NOMO-1 treated with dmso at 0.1 percent for 144 hours (cell line): ENCODE measurements around the gene MBNL3.
"Not testable (repeated sequence)": the region's sequence is repeated elsewhere in the genome, so short reads cannot be mapped to it uniquely, and the experiment has no call there.

Source experiments
- DNase-seq: peaks from one replicate; lab custom pipeline; 2025; ENCODE audit not compliant: unreplicated experiment; lab: John Stamatoyannopoulos, UW

MBNL3 gene

DNA sequence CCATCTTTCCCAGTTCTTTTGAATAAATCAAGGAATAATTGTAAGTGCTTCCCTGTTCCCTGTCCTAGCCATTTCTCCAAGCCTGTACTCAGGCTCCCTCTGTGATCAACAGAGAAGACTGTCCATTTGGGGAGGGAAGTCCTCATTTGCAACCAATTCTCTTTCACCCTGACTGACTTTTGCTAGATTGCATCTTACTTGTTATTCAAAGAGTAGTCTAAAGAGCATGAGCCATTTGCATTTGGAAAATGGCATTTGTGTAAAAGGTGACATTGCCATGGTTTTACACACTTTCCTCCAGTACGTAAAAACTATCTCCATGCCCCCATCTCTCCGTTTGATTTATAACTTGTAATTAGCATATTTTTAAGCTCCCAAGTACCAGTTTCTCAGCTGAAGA is 110.6 kb downstream of the MBNL3 start:
- DNase-seq: no peak

- no peak for DNase-seq
These were observed 112.9 kb downstream of the MBNL3 start for GRCh38 chrX:132375941-132376340.

DNA sequence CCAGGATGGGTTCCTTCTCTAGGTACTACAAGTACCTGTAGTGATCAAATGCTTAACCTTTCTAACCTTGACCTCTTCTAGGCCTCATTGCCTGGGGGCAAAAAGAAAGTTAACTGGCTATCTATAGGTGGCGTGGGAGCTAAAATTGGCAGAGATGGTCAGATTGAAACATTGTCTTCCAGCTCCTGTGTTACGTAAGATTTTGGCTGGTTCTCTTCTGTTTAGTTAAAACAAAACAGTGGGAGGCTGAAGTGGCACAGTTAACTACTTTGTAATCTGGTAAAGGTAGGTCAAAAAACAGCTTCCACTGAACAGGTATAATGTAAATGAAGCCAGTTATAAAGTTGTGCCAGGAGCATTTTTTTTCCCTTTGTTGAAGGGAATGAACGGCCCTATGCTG is 115.2 kb downstream of the MBNL3 start:
- DNase-seq: no peak

DNA sequence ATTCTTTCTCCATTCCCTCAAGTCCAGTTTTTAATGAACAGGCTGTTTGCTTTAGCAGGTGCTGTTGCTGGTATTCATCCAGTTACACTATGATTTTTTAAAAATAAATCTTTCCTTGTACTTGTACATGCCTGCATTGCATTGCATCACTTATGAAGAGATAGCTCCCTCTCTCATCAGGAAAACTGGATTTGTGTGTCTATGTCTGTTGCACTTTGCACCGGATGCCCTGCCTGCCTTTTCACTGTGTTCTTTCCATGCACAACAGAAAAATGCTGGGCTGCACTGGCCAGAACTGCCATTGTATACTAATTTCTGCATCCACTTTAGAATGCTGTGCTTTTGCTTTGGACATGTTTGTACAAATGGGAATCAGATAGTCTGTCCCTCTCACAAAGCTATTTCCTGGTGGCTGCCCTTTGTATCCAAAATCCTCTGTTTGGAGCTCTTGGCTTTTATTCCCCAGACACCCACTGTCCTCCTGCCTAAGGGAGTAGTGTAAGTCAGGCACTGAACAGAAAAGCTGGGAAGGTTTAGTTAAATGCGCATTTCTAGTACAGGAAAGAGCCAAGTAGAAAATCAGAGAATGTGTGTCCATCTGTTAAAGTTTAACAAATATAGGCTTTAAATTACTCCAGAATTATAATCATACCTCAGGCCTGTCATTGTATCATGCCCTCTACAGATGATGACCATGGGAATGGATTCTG is 119.1 kb downstream of the MBNL3 start:
- DNase-seq: no peak

DNA sequence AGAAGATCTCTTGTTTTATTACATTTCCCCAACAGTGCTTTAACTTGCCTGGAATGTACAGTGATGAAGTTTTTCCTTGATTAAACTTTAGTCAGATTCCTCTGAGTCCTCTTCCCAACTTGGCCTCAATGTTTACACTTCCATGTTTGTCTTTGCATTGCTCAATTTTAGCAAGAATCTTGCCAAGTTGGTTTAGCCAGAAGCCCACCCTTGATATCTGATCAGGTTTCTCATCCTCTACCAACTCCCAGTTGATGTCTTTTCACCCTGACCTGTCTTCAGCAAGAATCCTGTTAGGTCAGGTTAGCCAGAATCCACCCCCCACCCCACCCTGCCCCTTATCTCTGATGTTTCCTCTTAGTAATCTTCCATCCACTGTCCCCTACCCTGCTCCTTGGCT is 120.9 kb downstream of the MBNL3 start:
- DNase-seq: no peak

DNA sequence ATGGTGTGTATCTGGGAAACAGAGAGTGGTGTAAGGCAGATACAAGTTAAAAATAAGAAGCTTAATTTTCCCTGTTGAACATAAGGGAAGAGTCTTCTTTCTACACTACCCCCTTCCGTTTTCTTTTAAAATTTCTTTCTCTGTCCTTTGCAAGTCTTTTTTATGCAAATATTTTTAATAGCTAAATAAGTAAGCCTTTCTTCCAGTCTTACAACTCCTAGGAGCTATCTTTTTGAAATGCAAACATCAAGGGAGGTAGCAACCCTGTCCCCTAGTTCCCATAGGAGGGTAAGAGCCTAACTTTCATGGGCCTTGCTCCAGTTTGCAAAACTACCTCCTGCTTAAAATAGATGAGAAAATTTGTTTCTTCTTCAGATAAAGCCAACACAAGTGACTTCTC is 121.5 kb downstream of the MBNL3 start:
- DNase-seq: no peak

DNA sequence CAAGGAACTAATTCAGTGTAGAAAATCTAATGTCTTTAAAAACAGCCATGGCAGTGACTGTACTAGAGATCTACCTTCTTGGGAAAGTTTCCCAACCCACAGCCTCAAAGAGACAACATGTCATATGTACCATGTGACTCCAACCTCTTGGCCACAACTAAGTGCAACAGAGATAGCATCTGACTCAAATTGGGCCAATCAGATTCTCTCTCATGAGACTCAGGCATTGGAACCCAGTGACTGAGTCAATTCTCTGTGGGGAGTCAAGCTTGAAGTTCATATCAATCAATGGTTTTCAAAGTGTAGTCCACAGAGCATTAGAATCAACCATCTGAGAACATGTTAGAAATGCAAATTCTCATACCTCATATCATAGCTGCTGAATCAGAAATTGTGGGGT is 123.3 kb downstream of the MBNL3 start:
- DNase-seq: no peak

DNA sequence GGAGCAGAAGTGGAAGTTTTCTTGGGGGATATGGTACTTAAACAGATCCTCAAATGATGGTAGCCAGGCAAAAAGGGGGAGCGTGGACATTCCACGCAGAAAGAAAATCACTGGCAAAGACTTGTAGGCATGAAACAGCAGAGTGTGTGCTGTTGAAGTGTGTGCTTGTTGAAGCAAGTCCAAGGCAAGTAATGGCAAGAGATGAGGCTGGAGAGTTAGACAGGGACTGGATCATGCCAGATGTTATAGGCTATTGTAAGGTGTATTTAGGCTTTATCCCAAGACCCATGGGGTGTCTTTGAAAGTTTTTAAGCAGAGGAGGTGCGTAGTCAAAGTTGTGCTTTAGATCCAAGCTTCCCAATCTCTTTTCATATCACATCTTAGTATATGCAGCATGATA is 124.5 kb downstream of the MBNL3 start:
- DNase-seq: no peak

DNA sequence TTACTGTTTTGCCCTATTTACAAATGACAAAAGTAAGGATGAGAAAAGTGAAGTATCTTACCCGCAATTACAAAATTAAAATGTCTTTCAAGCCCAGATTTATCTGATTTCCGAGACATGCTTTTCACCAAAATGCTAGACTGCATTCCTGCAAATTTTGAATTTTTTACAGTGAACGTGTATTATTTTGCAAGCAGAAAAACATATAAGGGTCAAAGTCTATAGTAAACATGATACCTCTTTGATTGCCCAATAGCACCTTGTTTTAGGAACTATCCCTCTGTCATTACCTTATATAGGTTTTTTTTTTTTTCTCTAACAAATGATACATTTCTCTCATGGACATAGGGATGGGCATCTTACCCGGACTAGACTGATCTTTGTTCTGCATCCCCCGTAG is 135.4 kb downstream of the MBNL3 start:
- no peak for DNase-seq

DNA sequence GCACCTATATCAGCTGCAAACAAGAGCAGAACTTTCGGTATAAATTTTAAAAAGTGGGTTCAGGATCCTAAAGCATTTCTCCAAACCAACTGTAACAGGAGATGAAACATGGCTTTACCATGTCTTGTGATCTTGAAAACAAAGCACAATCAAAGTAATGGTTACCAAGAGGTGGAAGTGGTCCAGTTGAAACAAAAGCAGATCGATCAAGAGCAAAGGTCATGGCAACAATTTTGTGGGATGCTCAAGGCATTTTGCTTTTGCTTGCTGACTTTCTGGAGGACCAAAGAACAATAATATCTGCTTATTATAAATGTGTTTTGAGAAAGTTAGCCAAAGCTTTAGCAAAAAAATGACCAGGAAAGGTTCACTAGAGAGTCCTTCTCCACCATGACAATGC is 152.7 kb downstream of the MBNL3 start:
- no peak for DNase-seq

GRCh38 chrX:132333351-132333750 is 155.5 kb downstream of the MBNL3 start:
- DNase-seq: no peak

GRCh38 chrX:132331532-132331931 is 157.3 kb downstream of the MBNL3 start:
- no peak for DNase-seq

GRCh38 chrX:132331000-132331399 is 157.8 kb downstream of the MBNL3 start:
- DNase-seq: no peak

GRCh38 chrX:132330156-132330729 is 158.6 kb downstream of the MBNL3 start:
- DNase-seq: no peak

GRCh38 chrX:132326960-132327359 is 161.9 kb downstream of the MBNL3 start:
- not testable (repeated sequence) for DNase-seq
